Sigmoid colon (tissue), 4 donors: Measurements from ENCODE around the gene FZD2.

Source experiments
- EP300 ChIP-seq, 4 donors: sonication (generic); formaldehyde crosslinking; IDR thresholded peaks; one replicate each; pipeline ENCODE4 v1.6.1; 2017; ENCODE audit warnings: antibody characterized with exemption in 4 of 4
- POLR2A ChIP-seq, 2 donors: fragments of 450-650 bp; IDR thresholded peaks; one replicate each; pipeline ENCODE4 v1.6.1; 2016; ENCODE audit warnings: antibody characterized with exemption in 2 of 2, mild to moderate bottlenecking in 2 of 2, moderate library complexity in 2 of 2

DNA sequence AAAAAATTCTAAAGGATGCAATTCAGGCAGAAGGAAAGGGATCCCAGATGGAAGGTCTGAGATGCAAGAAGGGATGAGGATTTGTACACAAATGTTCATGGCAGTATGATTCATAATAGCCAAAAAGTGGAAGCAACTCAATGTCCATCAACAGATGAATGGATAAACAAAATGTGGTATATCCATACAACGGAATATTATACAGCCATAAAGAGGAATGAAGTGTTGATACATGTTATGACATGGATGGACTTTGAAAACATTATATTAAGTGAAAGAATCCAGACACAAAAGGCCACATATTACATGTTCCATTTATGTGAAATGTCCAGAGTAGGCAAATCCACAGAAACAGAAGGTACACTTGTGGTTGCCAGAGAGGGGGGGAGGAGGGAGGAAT lies 30.2 kb upstream of the FZD2 start:
- TF ChIP-seq POLR2A (IDR thresholded peaks at IDR 0.05): no peak
- no peak for TF ChIP-seq EP300 (IDR thresholded peaks at IDR 0.05)
